H1 (cell line): ENCODE results near the gene PDGFA.

Experiments used
- EGR1 ChIP-seq: IDR thresholded peaks from 2 replicates; pipeline ENCODE4 v1.6.1; 2011; ENCODE audit warnings: low read depth, low read length, borderline replicate concordance
- JUND ChIP-seq: IDR thresholded peaks from 2 replicates; pipeline ENCODE4 v1.6.1; 2011; ENCODE audit warnings: mild to moderate bottlenecking, improper control_type of control experiment, low read length
- KDM1A ChIP-seq: fragments of 200-600, 300-600 bp; sonication (generic); IDR thresholded peaks from 2 replicates; pipeline ENCODE4 v1.7.1; 2016; ENCODE audit warnings: mild to moderate bottlenecking, low read length, borderline replicate concordance
- POLR2AphosphoS5 ChIP-seq: IDR thresholded peaks from 2 replicates; pipeline ENCODE4 v1.6.1; 2011; ENCODE audit warnings: low read depth, low read length
- TF ChIP-seq, protein P1 (sequence below), 3 experiments: IDR thresholded peaks; 1 replicate in 2 of 3; 2 replicates in 1 of 3; pipeline versions ENCODE4 v1.5.1 to v1.6.1; 2011; ENCODE audit warnings: low read length in 3 of 3, mild to moderate bottlenecking in 3 of 3, inconsistent platforms in 2 of 3, low read depth in 1 of 3, moderate library complexity in 1 of 3; ENCODE audit not compliant: insufficient read depth in 1 of 3; ENCODE audit errors: control extremely low read depth in 1 of 3

DNA sequence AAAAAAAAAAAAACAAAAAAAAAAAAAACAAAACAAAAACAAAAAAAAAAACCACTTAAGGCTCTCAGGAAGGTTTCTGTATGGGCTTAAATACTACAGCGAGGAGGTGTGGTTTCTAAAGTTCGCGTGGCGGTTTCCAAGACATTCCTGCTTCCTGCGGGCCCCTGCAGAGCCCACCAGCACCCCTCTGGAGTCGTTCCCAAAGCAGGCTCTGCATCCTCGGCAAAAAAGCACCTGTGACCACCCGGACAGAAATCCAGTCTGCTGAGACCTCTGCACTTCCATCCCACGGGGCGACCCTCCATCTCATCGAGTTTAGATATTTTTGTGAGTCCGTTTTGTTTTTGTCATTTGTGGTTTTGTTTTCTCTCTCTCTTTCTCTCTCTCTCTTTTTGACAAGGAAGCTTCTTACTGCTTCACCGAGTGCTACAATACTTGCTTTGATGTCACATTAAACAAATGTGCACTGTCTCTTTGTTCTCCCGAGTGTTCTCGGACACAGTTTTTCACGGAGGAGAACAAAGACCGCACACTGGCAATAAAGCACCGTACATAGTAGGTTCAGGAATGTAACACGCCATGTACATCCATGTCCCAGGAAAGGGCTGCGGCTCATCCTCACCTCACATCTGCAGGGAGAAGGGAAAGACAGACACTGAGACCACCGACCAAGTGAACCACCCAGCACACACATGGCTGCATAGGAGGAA is 21.5 kb downstream of the PDGFA start:
- TF ChIP-seq POLR2AphosphoS5 (no peak), JUND (no peak), KDM1A (no peak), EGR1 (no peak)
- TF ChIP-seq, protein P1, sequence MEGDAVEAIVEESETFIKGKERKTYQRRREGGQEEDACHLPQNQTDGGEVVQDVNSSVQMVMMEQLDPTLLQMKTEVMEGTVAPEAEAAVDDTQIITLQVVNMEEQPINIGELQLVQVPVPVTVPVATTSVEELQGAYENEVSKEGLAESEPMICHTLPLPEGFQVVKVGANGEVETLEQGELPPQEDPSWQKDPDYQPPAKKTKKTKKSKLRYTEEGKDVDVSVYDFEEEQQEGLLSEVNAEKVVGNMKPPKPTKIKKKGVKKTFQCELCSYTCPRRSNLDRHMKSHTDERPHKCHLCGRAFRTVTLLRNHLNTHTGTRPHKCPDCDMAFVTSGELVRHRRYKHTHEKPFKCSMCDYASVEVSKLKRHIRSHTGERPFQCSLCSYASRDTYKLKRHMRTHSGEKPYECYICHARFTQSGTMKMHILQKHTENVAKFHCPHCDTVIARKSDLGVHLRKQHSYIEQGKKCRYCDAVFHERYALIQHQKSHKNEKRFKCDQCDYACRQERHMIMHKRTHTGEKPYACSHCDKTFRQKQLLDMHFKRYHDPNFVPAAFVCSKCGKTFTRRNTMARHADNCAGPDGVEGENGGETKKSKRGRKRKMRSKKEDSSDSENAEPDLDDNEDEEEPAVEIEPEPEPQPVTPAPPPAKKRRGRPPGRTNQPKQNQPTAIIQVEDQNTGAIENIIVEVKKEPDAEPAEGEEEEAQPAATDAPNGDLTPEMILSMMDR (IDR thresholded peaks at IDR 0.05; ENCODE audit: control extremely low read depth in 1 of 3, insufficient read depth in 1 of 3, low read depth in 1 of 3, low read length in 3 of 3) = no peak
